K562 (cell line): ENCODE measurements around the gene MYL6B.

Source experiments
- EGR1 ChIP-seq: fragments of 450-650 bp; conservative IDR thresholded peaks from 2 replicates; pipeline ENCODE4 v1.6.1; 2017; ENCODE audit warnings: mild to moderate bottlenecking
- FOSL1 ChIP-seq: fragments of 200-800 bp; sonication (Bioruptor generic); conservative IDR thresholded peaks from 2 replicates; pipeline ENCODE4 v1.6.1; 2016; ENCODE audit warnings: missing genetic modification characterization, missing compliant biosample characterization
- GABPA ChIP-seq: fragments of 200-800 bp; sonication (Bioruptor generic); conservative IDR thresholded peaks from 2 replicates; pipeline ENCODE4 v1.6.1; 2016; ENCODE audit warnings: low read depth, missing genetic modification characterization, missing compliant biosample characterization
- IRF2 ChIP-seq: sonication (generic); formaldehyde crosslinking; IDR thresholded peaks from 2 replicates; pipeline ENCODE4 v1.8.1; 2022; ENCODE audit warnings: mild to moderate bottlenecking, missing genetic modification reagents
- KAT7 ChIP-seq: sonication (generic); formaldehyde crosslinking; IDR thresholded peaks from 2 replicates; pipeline ENCODE4 v1.8.0; 2022; ENCODE audit warnings: missing genetic modification reagents, mild to moderate bottlenecking, borderline replicate concordance
- MED1 ChIP-seq: sonication (generic); formaldehyde crosslinking; IDR thresholded peaks from 2 replicates; pipeline ENCODE4 v1.8.1; 2023; ENCODE audit warnings: missing genetic modification reagents, borderline replicate concordance
- NFE2 ChIP-seq: IDR thresholded peaks from 2 replicates; pipeline ENCODE4 v1.6.1; 2014; ENCODE audit warnings: antibody characterized with exemption, low read depth
- POLR2A ChIP-seq: fragments of 450-650 bp; conservative IDR thresholded peaks from 2 replicates; pipeline ENCODE4 v1.6.1; 2016
- RAD21 ChIP-seq, 2 experiments: fragments of 250-450 bp in 1 of 2; fragments of 450-650 bp in 1 of 2; sonication (Bioruptor Pico) in 1 of 2; formaldehyde crosslinking in 1 of 2; IDR thresholded peaks in 1 of 2; conservative IDR thresholded peaks in 1 of 2; 2 replicates each; pipeline versions ENCODE4 v1.4.0 to v1.8.0; 2020 to 2022; ENCODE audit warnings: mild to moderate bottlenecking in 2 of 2, moderate library complexity in 1 of 2
- SMAD3 ChIP-seq: fragments of 450-650 bp; formaldehyde crosslinking; conservative IDR thresholded peaks from 2 replicates; pipeline ENCODE4 v1.4.0; 2020; ENCODE audit warnings: mild to moderate bottlenecking
- TRIM28 ChIP-seq: fragments of 450-650 bp; IDR thresholded peaks from 2 replicates; pipeline ENCODE4 v1.6.1; 2017
- ZNF398 ChIP-seq: fragments of 250-450 bp; sonication (Bioruptor Pico); IDR thresholded peaks from 2 replicates; pipeline ENCODE4 v1.8.0; 2021; ENCODE audit warnings: moderate library complexity, mild to moderate bottlenecking, inconsistent platforms
- TF ChIP-seq, protein P1 (sequence below), 3 experiments: IDR thresholded peaks in 2 of 3; conservative IDR thresholded peaks in 1 of 3; 2 replicates each; pipeline ENCODE4 v1.5.1; 2011 to 2012; ENCODE audit warnings: low read length in 3 of 3, mild to moderate bottlenecking in 3 of 3, control low read depth in 2 of 3, improper control_type of control experiment in 1 of 3, inconsistent platforms in 1 of 3, low read depth in 1 of 3, mixed read lengths in 1 of 3, moderate library complexity in 1 of 3; ENCODE audit not compliant: insufficient read depth in 2 of 3

DNA sequence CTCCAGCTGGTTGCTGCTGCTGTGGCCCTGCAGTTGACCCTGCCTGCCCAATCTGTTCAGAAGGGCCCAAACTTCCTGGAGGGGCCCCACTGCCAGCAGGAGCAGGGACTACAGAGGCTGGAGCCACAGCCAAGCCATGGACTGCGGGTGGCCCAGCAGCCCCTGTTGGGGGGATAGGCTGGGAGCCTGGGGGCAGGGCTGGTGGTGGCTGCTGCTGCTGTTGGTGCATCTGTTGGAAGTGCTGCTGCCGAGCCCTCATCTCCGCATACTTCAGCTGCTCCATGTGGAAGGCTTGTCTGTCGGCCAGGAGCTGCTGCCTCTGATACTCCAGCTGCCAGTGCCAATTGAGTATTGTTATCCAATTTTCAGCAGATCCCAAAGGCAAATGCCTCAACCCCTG is 13.0 kb downstream of the MYL6B start:
- TF ChIP-seq NFE2 (no peak), FOSL1 (tag) (no peak), POLR2A (no peak), EGR1 (no peak), IRF2 (CRISPR knock-in tag) (no peak), KAT7 (CRISPR knock-in tag) (no peak), TRIM28 (no peak), ZNF398 (CRISPR knock-in tag) (no peak), RAD21 (CRISPR knock-in tag; conservative IDR thresholded peaks at IDR 0.05 in 1 of 2, IDR thresholded peaks at IDR 0.05 in 1 of 2) (no peak), MED1 (no peak), GABPA (tag) (no peak), SMAD3 (CRISPR knock-in tag) (no peak)
- TF ChIP-seq, protein P1, sequence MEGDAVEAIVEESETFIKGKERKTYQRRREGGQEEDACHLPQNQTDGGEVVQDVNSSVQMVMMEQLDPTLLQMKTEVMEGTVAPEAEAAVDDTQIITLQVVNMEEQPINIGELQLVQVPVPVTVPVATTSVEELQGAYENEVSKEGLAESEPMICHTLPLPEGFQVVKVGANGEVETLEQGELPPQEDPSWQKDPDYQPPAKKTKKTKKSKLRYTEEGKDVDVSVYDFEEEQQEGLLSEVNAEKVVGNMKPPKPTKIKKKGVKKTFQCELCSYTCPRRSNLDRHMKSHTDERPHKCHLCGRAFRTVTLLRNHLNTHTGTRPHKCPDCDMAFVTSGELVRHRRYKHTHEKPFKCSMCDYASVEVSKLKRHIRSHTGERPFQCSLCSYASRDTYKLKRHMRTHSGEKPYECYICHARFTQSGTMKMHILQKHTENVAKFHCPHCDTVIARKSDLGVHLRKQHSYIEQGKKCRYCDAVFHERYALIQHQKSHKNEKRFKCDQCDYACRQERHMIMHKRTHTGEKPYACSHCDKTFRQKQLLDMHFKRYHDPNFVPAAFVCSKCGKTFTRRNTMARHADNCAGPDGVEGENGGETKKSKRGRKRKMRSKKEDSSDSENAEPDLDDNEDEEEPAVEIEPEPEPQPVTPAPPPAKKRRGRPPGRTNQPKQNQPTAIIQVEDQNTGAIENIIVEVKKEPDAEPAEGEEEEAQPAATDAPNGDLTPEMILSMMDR (IDR thresholded peaks at IDR 0.05 in 2 of 3, conservative IDR thresholded peaks at IDR 0.05 in 1 of 3; ENCODE audit: insufficient read depth in 2 of 3, low read depth in 1 of 3, low read length in 3 of 3) = no peak
